OCI-LY1 (cell line): Measurements from ENCODE around the gene ARL2BP.

Experiments used
- H2AFZ ChIP-seq: fragments of 200-600 bp; sonication (generic), shearing (Covaris generic); 2 replicates; pipeline ENCODE4 v1.6.0; 2014; ENCODE audit warnings: antibody characterized with exemption, mild to moderate bottlenecking, low read length
- H3F3A ChIP-seq: fragments of 200-600 bp; sonication (generic), shearing (Covaris generic); 2 replicates; pipeline ENCODE4 v1.6.0; 2014; ENCODE audit warnings: mild to moderate bottlenecking, antibody characterized with exemption, low read length, moderate library complexity; ENCODE audit not compliant: insufficient read depth
- H3K27ac ChIP-seq: fragments of 200-600 bp; sonication (generic); 2 replicates; pipeline ENCODE4 v1.5.1; 2014; ENCODE audit warnings: low read length, mixed run types, mild to moderate bottlenecking, low read depth; ENCODE audit not compliant: poor library complexity, severe bottlenecking
- H3K27me3 ChIP-seq: fragments of 200-600 bp; sonication (generic); 2 replicates; pipeline ENCODE4 v1.6.0; 2014; ENCODE audit warnings: antibody characterized with exemption, mild to moderate bottlenecking, low read length, moderate library complexity; ENCODE audit not compliant: insufficient read depth
- H3K36me3 ChIP-seq: fragments of 200-600 bp; sonication (generic); 2 replicates; pipeline ENCODE4 v1.6.1; 2014; ENCODE audit warnings: mild to moderate bottlenecking, antibody characterized with exemption, low read length, moderate library complexity, mixed read lengths; ENCODE audit not compliant: insufficient read depth
- H3K4me1 ChIP-seq: fragments of 200-600 bp; sonication (generic); 2 replicates; pipeline ENCODE4 v1.5.1; 2014; ENCODE audit warnings: mild to moderate bottlenecking, low read length, moderate library complexity; ENCODE audit not compliant: insufficient read depth, severe bottlenecking
- H3K4me2 ChIP-seq: fragments of 200-600 bp; sonication (generic), shearing (Covaris generic); 2 replicates; pipeline ENCODE4 v1.6.1; 2014; ENCODE audit warnings: low read length
- H3K4me3 ChIP-seq: fragments of 200-600 bp; sonication (generic); 2 replicates; pipeline ENCODE4 v1.5.1; 2014; ENCODE audit warnings: low read length, low read depth, mild to moderate bottlenecking, mixed read lengths; ENCODE audit not compliant: poor library complexity, severe bottlenecking
- H3K79me2 ChIP-seq: fragments of 200-600 bp; shearing (Covaris generic); 2 replicates; pipeline ENCODE4 v1.6.1; 2016; ENCODE audit warnings: mixed run types, low read length, mixed read lengths; ENCODE audit not compliant: insufficient read depth
- H3K9ac ChIP-seq: fragments of 200-600 bp; sonication (generic), shearing (Covaris generic); 2 replicates; pipeline ENCODE4 v1.6.1; 2014; ENCODE audit warnings: mild to moderate bottlenecking, low read length, mixed read lengths
- H3K9me2 ChIP-seq: fragments of 200-600 bp; sonication (generic), shearing (Covaris generic); 2 replicates; pipeline ENCODE4 v1.6.1; 2014; ENCODE audit warnings: low read depth, mild to moderate bottlenecking, low read length, mixed read lengths
- H3K9me3 ChIP-seq: fragments of 200-600 bp; shearing (Covaris generic); 2 replicates; pipeline ENCODE4 v1.6.1; 2014; ENCODE audit warnings: low read length, mixed read lengths
- H4K20me1 ChIP-seq: fragments of 200-600 bp; sonication (generic), shearing (Covaris generic); 2 replicates; pipeline ENCODE4 v1.6.0; 2016; ENCODE audit warnings: mild to moderate bottlenecking, low read length; ENCODE audit not compliant: insufficient read depth
- EZH2 ChIP-seq: fragments of 200-600 bp; sonication (generic), shearing (Covaris generic); IDR thresholded peaks from 2 replicates; pipeline ENCODE4 v1.8.0; 2017; ENCODE audit warnings: borderline replicate concordance, mixed run types, mild to moderate bottlenecking, antibody characterized with exemption, low read length, moderate library complexity, mixed read lengths
- TF ChIP-seq, protein P1 (sequence below): fragments of 200-600 bp; sonication (generic), shearing (Covaris generic); IDR thresholded peaks from 2 replicates; pipeline ENCODE4 v1.5.1; 2017; ENCODE audit warnings: mild to moderate bottlenecking, antibody characterized with exemption, low read length, moderate library complexity, mixed read lengths

The ARL2BP gene

DNA sequence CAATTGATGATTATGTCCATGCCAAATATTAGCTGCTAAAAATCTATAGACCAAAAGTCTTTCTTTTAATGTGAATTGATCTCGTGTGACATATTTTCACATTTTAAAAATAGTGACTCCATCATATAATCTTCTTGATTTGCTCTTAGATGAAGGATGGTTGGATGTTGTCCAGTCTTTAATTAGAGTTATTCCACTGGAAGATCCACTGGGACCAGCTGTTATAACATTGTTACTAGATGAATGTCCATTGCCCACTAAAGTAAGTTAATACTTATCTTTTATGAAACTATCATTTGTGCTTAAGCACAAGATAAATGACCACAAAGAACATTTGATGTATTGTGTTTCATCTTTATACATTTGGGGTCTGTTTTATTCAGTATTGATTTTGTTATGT, 36.1 kb upstream of the ARL2BP start:
- no peaks in the 10 kb centered on the region for H3K27me3 ChIP-seq
- H3K9me2 ChIP-seq = no peaks in the 10 kb centered on the region
- H3K4me2 ChIP-seq = no peak overlapping the region
- no peaks in the 10 kb centered on the region for H3K79me2 ChIP-seq
- H2AFZ ChIP-seq = no peak overlapping the region
- no peak overlapping the region for H3K9ac ChIP-seq
- no peaks in the 10 kb centered on the region for H3K4me1 ChIP-seq
- H4K20me1 ChIP-seq = no peaks in the 10 kb centered on the region
- no peaks in the 10 kb centered on the region for H3F3A ChIP-seq
- H3K4me3 ChIP-seq = no peak overlapping the region
- TF ChIP-seq EZH2 = no peak
- TF ChIP-seq, protein P1, sequence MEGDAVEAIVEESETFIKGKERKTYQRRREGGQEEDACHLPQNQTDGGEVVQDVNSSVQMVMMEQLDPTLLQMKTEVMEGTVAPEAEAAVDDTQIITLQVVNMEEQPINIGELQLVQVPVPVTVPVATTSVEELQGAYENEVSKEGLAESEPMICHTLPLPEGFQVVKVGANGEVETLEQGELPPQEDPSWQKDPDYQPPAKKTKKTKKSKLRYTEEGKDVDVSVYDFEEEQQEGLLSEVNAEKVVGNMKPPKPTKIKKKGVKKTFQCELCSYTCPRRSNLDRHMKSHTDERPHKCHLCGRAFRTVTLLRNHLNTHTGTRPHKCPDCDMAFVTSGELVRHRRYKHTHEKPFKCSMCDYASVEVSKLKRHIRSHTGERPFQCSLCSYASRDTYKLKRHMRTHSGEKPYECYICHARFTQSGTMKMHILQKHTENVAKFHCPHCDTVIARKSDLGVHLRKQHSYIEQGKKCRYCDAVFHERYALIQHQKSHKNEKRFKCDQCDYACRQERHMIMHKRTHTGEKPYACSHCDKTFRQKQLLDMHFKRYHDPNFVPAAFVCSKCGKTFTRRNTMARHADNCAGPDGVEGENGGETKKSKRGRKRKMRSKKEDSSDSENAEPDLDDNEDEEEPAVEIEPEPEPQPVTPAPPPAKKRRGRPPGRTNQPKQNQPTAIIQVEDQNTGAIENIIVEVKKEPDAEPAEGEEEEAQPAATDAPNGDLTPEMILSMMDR = no peak
- no peak overlapping the region for H3K27ac ChIP-seq
- H3K9me3 ChIP-seq = peaks cover 11% of the 10 kb centered on the region
- peaks cover 86% of the 10 kb centered on the region for H3K36me3 ChIP-seq

DNA sequence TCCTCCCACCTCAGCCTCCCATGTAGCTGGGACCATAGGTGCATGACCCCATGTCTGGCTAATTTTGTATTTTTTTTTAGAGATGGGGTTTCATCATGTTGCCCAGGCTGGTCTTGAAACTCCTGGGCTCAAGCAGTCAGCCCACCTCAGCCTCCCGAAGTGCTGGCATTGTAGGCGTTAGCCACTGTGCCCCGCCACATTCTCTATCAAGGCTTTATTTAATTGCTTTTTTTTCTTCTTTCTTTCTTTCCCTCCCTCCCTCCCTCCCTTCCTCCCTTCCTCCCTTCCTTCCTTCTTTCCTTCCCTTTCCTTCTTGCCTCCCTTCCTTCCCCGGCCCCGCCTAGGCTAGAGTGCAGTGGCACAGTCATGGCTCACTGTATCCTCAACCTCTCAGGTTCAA, 35.3 kb upstream of the ARL2BP start:
- TF ChIP-seq EZH2 = no peak
- TF ChIP-seq, protein P1 = no peak
- Histone ChIP-seq H4K20me1 (no peaks in the 10 kb centered on the region), H3K36me3 (peaks cover 90% of the 10 kb centered on the region)

DNA sequence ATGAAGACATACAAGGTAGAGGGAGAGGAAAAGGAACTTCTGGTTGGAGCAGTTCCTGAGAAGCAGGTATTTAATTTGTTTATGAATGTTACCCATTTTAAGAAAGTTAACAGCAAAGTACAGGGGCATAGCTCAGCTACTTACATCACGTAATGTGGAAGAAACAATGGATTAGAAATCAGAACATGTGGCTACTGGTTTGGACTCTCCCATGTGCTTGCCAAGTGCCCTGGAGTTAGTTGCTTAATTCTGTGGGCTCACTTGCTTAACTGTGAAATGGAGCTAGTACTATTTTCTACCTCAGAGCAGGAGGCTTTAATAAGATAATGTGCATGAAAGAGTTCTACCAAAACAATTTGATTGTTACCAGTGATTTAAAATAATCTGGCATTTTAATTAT, 31.6 kb upstream of the ARL2BP start:
- Histone ChIP-seq H3K27me3 (no peaks in the 10 kb centered on the region), H3K9me2 (no peaks in the 10 kb centered on the region), H3K4me3 (no peak overlapping the region), H2AFZ (no peak overlapping the region), H3K36me3 (peaks cover 95% of the 10 kb centered on the region), H3K9ac (no peak overlapping the region), H3K4me2 (no peak overlapping the region), H3K27ac (no peak overlapping the region), H4K20me1 (no peaks in the 10 kb centered on the region), H3F3A (no peaks in the 10 kb centered on the region), H3K9me3 (peaks cover 38% of the 10 kb centered on the region), H3K79me2 (no peaks in the 10 kb centered on the region), H3K4me1 (no peaks in the 10 kb centered on the region)
- TF ChIP-seq EZH2 = no peak
- TF ChIP-seq, protein P1 = no peak

More for the DNA sequence above, 35.3 kb upstream of the ARL2BP start:
- Histone ChIP-seq H3K27me3 (no peaks in the 10 kb centered on the region), H3K4me3 (no peak overlapping the region), H3K9me2 (no peaks in the 10 kb centered on the region), H3F3A (no peaks in the 10 kb centered on the region), H2AFZ (no peak overlapping the region), H3K79me2 (no peaks in the 10 kb centered on the region), H3K4me1 (no peaks in the 10 kb centered on the region), H3K4me2 (no peak overlapping the region), H3K27ac (no peak overlapping the region), H3K9ac (no peak overlapping the region), H3K9me3 (peaks cover 16% of the 10 kb centered on the region)
